Measurements from ENCODE around the gene APIP. TPM values are rescaled to one million over a fixed set of nuclear protein-coding genes. Genes with fewer than 3 reads are reported as not detected.
A peak's percentile ranks its signal among the peaks of the same experiment; 100 is the strongest.

APIP gene
- total RNA-seq, 1 donor from 2014 or later, result 23.5 TPM

GRCh38 chr11:34836958-34837856 is 79.0 kb downstream of the APIP start:
- Mint-ChIP-seq H3K4me1 (ENCODE audit: low read depth) (peaks cover 6% of the 10 kb centered on the region), H3K36me3 (ENCODE audit: insufficient read depth) (peaks cover 2% of the 10 kb centered on the region), H3K27me3 (no peaks in the 10 kb centered on the region), H3K4me3 (ENCODE audit: low read depth) (no peak overlapping the region), H3K27ac (no peak overlapping the region), H3K9me3 (ENCODE audit: low read depth) (no peaks in the 10 kb centered on the region)
- DNase-seq (ENCODE audit: low spot score, unreplicated experiment), result no peak
- TF ChIP-seq CTCF (IDR thresholded peaks at IDR 0.05; ENCODE audit: unreplicated experiment), result no peak

GRCh38 chr11:34833602-34834001 is 82.6 kb downstream of the APIP start:
- H3K36me3 Mint-ChIP-seq (ENCODE audit: insufficient read depth), result peaks cover 7% of the 10 kb centered on the region
- no peak for TF ChIP-seq CTCF (IDR thresholded peaks at IDR 0.05; ENCODE audit: unreplicated experiment)
- no peaks in the 10 kb centered on the region for H3K27me3 Mint-ChIP-seq
- H3K27ac Mint-ChIP-seq, result no peak overlapping the region
- H3K4me1 Mint-ChIP-seq (ENCODE audit: low read depth), result peaks cover 15% of the 10 kb centered on the region
- DNase-seq (ENCODE audit: low spot score, unreplicated experiment), result no peak
- no peaks in the 10 kb centered on the region for H3K9me3 Mint-ChIP-seq (ENCODE audit: low read depth)
- H3K4me3 Mint-ChIP-seq (ENCODE audit: low read depth), result no peak overlapping the region

Small RNAs within 50 kb of the gene (microRNA-seq; reads per million reads assigned to microRNA genes)
- 26.9 reads per million, percentile 35 among the genes with 10 or more reads in this experiment for gene MIR1343 (ENCODE audit: borderline number of aligned reads, unreplicated experiment)

Other genes with a start within 250 kb of the APIP start
- gene PDHX, start 239 bp upstream of the APIP start, total RNA-seq, result 39.9 and 42.4 TPM in 2 replicates
- gene CD44, start 222.8 kb upstream of the APIP start, total RNA-seq, result 1.9 and 3.8 TPM in 2 replicates

Data from progenitor cell of endocrine pancreas (in vitro differentiated cells).